Transverse colon (tissue), 4 donors: ENCODE results near the gene PTPRR. TPM values are rescaled to one million over a fixed set of nuclear protein-coding genes. Genes with fewer than 3 reads are reported as not detected.

Experiments used
- DNase-seq: peaks from one replicate; pipeline ENCODE4 v3.0.0-alpha.2; 2019
- H3K27ac ChIP-seq, 4 donors: fragments of 200-600 bp; sonication (generic); 2 replicates each; pipeline ENCODE4 v1.5.1; 2016 to 2018; ENCODE audit warnings: inconsistent platforms in 4 of 4
- H3K27me3 ChIP-seq: fragments of 200-600 bp; sonication (generic); 2 replicates; pipeline ENCODE4 v1.5.1; 2017; ENCODE audit warnings: inconsistent platforms
- H3K36me3 ChIP-seq, 4 donors: fragments of 200-600 bp; sonication (generic); 2 replicates each; pipeline ENCODE4 v1.5.1; 2017 to 2019; ENCODE audit warnings: inconsistent platforms in 4 of 4
- H3K4me1 ChIP-seq, 4 donors: fragments of 200-600 bp; sonication (generic); 2 replicates each; pipeline ENCODE4 v1.5.1; 2017 to 2020; ENCODE audit warnings: inconsistent platforms in 4 of 4
- H3K4me3 ChIP-seq, 4 donors: fragments of 200-600 bp; sonication (generic); 1 replicate in 1 of 4; 2 replicates in 3 of 4; pipeline versions ENCODE4 v1.5.1 to v1.6.1; 2017 to 2019; ENCODE audit warnings: inconsistent platforms in 4 of 4
- H3K9me3 ChIP-seq, 2 donors: fragments of 200-600 bp; sonication (generic); 2 replicates each; pipeline ENCODE4 v1.5.1; 2017 to 2019; ENCODE audit warnings: inconsistent platforms in 2 of 2
- EP300 ChIP-seq: sonication (generic); formaldehyde crosslinking; IDR thresholded peaks from one replicate; pipeline ENCODE4 v1.6.1; 2017; ENCODE audit warnings: antibody characterized with exemption, low read depth
- POLR2A ChIP-seq: fragments of 450-650 bp; IDR thresholded peaks from one replicate; pipeline ENCODE4 v1.6.1; 2016; ENCODE audit warnings: antibody characterized with exemption, mild to moderate bottlenecking, moderate library complexity
- POLR2AphosphoS5 ChIP-seq, 3 donors: sonication (generic); formaldehyde crosslinking; IDR thresholded peaks; one replicate each; pipeline ENCODE4 v1.6.1; 2016; ENCODE audit warnings: antibody characterized with exemption in 3 of 3
- WGBS, 2 donors: methylation state at CpG; one replicate each; pipeline ENCODE4 v1.1.5; 2018; ENCODE audit warnings: low coverage in 1 of 2; 5-methylcytosine and 5-hydroxymethylcytosine counted together
- in situ Hi-C, 4 donors: fragments of 200-750 bp; cut with MboI; loops; one replicate each; pipeline versions ENCODE4 v1.15.0 to v1.15.1; 2017; ENCODE audit warnings: low sequenced_read_pairs in 3 of 4, low pct_ligation_motif_present in 1 of 4, low pct_unique_long_range_greater_than_20kb in 1 of 4
- intact Hi-C: fragments of 100-400 bp; cut with DNase I; formaldehyde crosslinking; loops from one replicate; pipeline ENCODE4 v1.15.1; 2023; ENCODE audit warnings: low total_unique reads
- total RNA-seq, 4 donors: library from RNA; depleted of rRNA; stranded (reverse); fragments of >200 nt; gene quantifications; one replicate each; pipeline ENCODE4 v1.1.0, GENCODE V29; 2016
- TF ChIP-seq, protein P1 (sequence below), 5 experiments: fragments of 200-600 bp in 3 of 5; fragments of 450-650 bp in 2 of 5; sonication (generic) in 3 of 5; IDR thresholded peaks; 1 replicate in 2 of 5; 2 replicates in 3 of 5; pipeline ENCODE4 v1.5.1; 2016 to 2017; ENCODE audit warnings: antibody characterized with exemption in 5 of 5, inconsistent platforms in 3 of 5, mild to moderate bottlenecking in 2 of 5, moderate library complexity in 1 of 5

PTPRR gene
- total RNA-seq, 4 donors from 2014 or later, result 13.2 to 50.9 (median 31.4) TPM; not detected in 1

DNA sequence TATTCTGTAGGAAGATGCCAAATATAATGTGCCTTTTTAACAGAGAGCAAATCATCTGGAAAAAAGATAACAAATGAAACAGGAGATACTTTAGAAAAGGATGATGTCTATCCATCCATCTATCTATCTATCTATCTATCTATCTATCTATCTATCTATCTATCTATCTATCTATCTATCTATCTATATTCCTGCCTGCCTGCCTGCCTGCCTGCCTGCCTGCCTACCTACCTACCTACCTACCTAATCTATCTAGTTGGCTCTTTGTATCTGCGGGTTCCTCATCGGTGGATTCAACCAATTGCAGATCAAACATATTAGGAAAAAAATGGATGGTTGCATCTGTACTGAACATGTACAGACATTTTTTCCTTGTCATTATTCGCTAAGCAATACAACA lies 294.4 kb downstream of the PTPRR start:
- Histone ChIP-seq H3K27ac (no peak overlapping the region), H3K36me3 (no peaks in the 10 kb centered on the region), H3K4me1 (no peaks in the 10 kb centered on the region), H3K27me3 (no peaks in the 10 kb centered on the region), H3K4me3 (no peak overlapping the region), H3K9me3 (no peaks in the 10 kb centered on the region)
- WGBS, 2 donors, result 85 to 87% methylated on average over 3 of the region's 3 CpGs
- intact Hi-C loops, result no loop called here
- TF ChIP-seq POLR2AphosphoS5 (IDR thresholded peaks at IDR 0.05) (no peak), EP300 (no peak), POLR2A (no peak)
- TF ChIP-seq, protein P1, sequence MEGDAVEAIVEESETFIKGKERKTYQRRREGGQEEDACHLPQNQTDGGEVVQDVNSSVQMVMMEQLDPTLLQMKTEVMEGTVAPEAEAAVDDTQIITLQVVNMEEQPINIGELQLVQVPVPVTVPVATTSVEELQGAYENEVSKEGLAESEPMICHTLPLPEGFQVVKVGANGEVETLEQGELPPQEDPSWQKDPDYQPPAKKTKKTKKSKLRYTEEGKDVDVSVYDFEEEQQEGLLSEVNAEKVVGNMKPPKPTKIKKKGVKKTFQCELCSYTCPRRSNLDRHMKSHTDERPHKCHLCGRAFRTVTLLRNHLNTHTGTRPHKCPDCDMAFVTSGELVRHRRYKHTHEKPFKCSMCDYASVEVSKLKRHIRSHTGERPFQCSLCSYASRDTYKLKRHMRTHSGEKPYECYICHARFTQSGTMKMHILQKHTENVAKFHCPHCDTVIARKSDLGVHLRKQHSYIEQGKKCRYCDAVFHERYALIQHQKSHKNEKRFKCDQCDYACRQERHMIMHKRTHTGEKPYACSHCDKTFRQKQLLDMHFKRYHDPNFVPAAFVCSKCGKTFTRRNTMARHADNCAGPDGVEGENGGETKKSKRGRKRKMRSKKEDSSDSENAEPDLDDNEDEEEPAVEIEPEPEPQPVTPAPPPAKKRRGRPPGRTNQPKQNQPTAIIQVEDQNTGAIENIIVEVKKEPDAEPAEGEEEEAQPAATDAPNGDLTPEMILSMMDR (IDR thresholded peaks at IDR 0.05), result no peak
- in situ Hi-C loops, result no loop called here
- DNase-seq, result no peak

DNA sequence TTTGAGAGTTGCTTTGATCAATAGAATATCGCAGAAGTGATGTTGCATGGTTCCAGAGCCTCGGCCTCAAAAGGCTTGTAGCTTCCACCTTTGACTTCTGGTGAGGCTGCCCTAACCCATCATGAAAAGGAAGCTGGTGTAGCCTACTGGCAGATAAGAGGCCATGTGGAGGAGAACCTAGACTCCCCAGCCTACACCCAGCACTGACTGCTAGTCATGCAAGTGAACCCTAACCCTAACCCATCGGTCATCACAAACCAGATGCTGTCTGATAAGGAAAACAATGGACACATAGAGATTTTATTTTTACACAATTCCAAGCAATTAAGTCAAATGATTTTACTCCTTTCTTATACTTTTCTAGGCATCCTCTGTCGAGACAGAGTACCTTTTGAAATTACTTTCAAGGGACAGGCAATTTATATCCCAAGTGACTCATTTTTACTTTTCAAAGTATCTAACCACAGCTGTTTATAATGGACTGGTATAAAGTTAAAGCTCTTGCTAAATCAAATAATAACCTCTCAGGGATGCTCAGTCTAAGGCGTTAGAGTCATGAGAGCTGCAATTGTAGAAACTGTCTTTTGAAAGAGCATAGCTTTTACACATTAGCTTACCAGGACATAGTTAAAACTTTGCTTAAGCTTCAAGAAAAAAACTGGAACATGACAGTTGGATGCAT lies 300.9 kb downstream of the PTPRR start:
- Histone ChIP-seq H3K4me1 (no peaks in the 10 kb centered on the region), H3K27ac (no peak overlapping the region), H3K36me3 (no peaks in the 10 kb centered on the region), H3K9me3 (no peaks in the 10 kb centered on the region), H3K27me3 (no peaks in the 10 kb centered on the region), H3K4me3 (no peak overlapping the region)
- WGBS, 2 donors, result 64 to 74% methylated on average over 2 to 5 of the region's 5 CpGs
- DNase-seq, result no peak
- intact Hi-C loops, result no loop called here
- TF ChIP-seq POLR2AphosphoS5 (IDR thresholded peaks at IDR 0.05) (no peak), EP300 (no peak), POLR2A (no peak)
- TF ChIP-seq, protein P1 (IDR thresholded peaks at IDR 0.05), result no peak
- in situ Hi-C loops, result no loop called here

DNA sequence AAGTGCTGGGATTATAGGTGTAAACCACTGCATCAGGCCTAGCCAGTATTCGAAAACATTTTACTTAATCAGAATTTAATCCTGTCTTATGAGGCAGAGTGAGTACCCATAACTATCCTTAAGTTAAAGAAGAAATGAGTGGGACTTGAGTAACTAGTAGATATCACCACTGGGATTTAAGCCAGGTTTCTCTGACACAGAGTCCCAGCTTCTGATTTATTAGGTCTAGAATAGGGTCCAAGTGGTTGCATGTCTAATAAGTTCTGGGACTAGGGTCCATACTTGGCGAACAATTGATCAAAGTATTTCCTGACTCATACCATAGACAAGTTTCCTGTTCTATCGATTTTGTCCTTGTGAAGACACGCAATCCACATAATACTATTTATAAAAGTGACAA lies 302.2 kb downstream of the PTPRR start:
- intact Hi-C loops (no loop called here), in situ Hi-C loops (no loop called here)
- no peak overlapping the region for H3K4me3 ChIP-seq

DNA sequence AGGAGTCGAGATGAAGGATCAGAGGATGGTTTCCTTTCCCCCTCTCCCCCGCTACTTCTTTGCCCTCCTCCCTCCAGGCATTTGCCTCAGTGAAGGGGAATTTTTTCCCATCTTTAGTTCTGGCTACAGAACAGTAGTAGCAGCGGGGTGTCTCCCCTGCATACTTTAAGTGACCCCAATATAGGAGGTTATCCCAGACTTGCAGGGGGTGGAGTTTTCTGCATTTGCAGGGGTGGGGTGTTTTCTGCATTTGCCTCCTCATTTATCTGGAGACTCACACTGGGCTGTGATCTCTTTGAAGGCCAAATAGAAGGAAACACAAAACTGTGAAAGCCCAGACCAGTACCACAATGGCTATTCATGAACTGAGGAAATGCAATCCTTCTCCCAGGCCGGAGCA lies 303.1 kb downstream of the PTPRR start:
- TF ChIP-seq, protein P1 (IDR thresholded peaks at IDR 0.05), result no peak
- TF ChIP-seq POLR2A (no peak), POLR2AphosphoS5 (IDR thresholded peaks at IDR 0.05) (no peak), EP300 (no peak)
- Histone ChIP-seq H3K4me3 (no peak overlapping the region), H3K27me3 (no peaks in the 10 kb centered on the region), H3K9me3 (no peaks in the 10 kb centered on the region), H3K36me3 (no peaks in the 10 kb centered on the region), H3K4me1 (no peaks in the 10 kb centered on the region), H3K27ac (no peak overlapping the region)
- intact Hi-C loops, result no loop called here
- 76% methylated on average over 4 of the region's 4 CpGs; no CpG with 5 or more reads in 1 of the 2 donors for WGBS, 2 donors
- DNase-seq, result no peak
- in situ Hi-C loops, result no loop called here

More for the DNA sequence above, 302.2 kb downstream of the PTPRR start:
- Histone ChIP-seq H3K27me3 (no peaks in the 10 kb centered on the region), H3K4me1 (no peaks in the 10 kb centered on the region), H3K36me3 (no peaks in the 10 kb centered on the region), H3K9me3 (no peaks in the 10 kb centered on the region), H3K27ac (no peak overlapping the region)
- no peak for DNase-seq
- 95 to 100% methylated on average over 3 to 4 of the region's 4 CpGs for WGBS, 2 donors
- TF ChIP-seq POLR2A (no peak), POLR2AphosphoS5 (IDR thresholded peaks at IDR 0.05) (no peak), EP300 (no peak)
- TF ChIP-seq, protein P1 (IDR thresholded peaks at IDR 0.05), result no peak
